Left cardiac atrium (tissue), 4 donors: Measurements from ENCODE around the gene ZNF629. TPM values are rescaled to one million over a fixed set of nuclear protein-coding genes. Genes with fewer than 3 reads are reported as not detected.

ENCODE experiments used
- ATAC-seq, 2 donors: fragments of 200-7000 bp; cut with Tn5 transposase; one replicate each; pipeline ENCODE4 v1.9.1; 2020; ENCODE audit warnings: mild to moderate bottlenecking in 2 of 2, moderate library complexity in 2 of 2
- DNase-seq: peaks from one replicate; pipeline ENCODE4 v3.0.0-alpha.2; 2020
- intact Hi-C, 2 donors: fragments of 100-400 bp; cut with DNase I; formaldehyde crosslinking; loops; one replicate each; pipeline versions ENCODE4 v1.14.1 to v1.15.1; 2022 to 2023
- total RNA-seq, 2 donors: library from RNA; stranded (reverse); fragmentation: NEBNext Ultra II Directional; extraction: Animal tissue kit (Norgen Biotek cat#: 25700); gene quantifications; one replicate each; pipeline ENCODE4 v1.2.1, GENCODE V29; 2021
- donor health status: DM: no; HTN: yes; CAD: no.
- donor health status: DM: no; HTN: yes; CAD: no; lungs with severe emphysema.
- donor health status: DM: yes; HTN: yes; CAD: no.
- donor health status: Dilated cardiomyopathy.

ZNF629 gene
- total RNA-seq, 2 donors from 2014 or later: 16.6 to 28.3 TPM

DNA sequence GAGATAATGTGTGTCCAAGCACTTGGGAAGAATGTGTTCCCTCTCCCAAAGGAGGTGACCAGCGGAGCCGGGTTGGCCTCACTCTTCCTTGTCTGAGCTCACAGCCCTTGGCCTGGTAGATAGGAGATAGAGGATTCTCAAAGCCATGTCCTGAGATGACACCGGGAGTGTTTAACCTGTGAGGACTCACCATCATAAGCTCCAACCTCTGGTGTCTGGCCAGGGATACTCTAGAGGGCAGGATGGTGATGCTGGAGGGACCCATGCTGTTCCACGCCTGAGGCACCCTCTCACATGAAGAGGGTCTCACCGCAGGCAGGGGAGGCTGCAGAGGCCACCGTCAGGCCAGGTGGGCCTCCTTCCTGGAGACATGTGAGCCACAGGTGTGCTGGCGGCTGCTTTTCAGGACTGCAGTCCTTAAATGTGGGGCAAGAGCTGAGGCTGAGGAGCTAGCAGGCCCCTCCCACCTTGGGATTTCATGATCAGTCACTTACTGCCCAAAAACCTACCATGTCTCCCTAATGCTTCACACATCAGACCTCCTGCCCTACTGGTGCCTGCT lies 6.6 kb upstream of the ZNF629 start:
- no peak for ATAC-seq
- intact Hi-C loops: no loop called here
- no peak for DNase-seq

- no peak for DNase-seq
- intact Hi-C loops: loop anchor here in 1 of 2 donors (1.0 kb wide), 1 partner anchor 18 kb away; no protein-coding TSS in a partner anchor
- ATAC-seq: no peak
Measured at GRCh38 chr16:30787613-30788378, 791 bp upstream of the ZNF629 start.

DNA sequence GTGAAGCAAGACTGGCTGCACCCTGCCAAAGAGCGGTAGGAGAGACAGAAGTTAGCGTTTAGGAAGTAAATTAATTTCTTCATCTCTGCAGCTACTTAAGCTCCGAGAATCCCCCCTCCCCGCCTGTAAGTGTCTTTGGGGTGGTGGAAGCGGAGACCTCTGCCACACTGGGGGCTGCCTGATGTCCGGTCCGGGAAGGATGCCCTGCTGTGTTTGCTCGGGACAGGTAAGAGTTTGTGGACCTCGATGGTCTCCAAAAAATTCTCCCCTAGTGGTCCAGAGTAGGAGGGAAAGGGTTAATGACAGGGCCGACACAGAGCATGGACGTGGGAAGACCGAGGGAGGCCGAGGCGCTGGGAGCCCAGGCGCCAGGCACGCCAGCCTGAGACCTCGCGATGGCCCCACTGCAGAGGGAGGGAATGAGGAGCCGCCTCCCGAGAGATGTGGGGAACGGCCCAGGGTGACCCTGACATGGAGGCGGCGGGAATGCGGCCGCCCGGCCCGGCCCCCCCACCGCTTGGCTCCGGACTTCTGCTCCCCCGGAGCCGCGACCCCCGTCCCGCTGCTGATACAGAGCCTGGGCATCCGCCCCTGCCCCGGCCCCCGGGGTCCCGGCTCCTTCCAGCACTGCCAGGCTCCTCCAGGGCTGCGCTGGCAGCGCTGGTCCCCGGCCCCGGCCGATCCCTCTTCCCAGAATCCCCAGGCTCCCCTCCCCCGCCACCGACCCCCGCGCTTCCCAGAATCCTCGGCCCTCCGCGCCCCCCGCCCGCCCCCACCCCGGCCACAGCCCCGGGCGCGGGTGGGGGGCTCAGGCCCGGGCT lies 680 bp downstream of the ZNF629 start:
- intact Hi-C loops: no loop called here
- ATAC-seq (peak; percentile 70 to 78), DNase-seq (no peak)

- intact Hi-C loops: no loop called here
- DNase-seq: no peak
- peak in 1 of 2 donors; percentile 1 for ATAC-seq
Measured at GRCh38 chr16:30785126-30786106, 1.6 kb downstream of the ZNF629 start.

GRCh38 chr16:30784215-30784614 lies 2.8 kb downstream of the ZNF629 start:
- intact Hi-C loops: no loop called here
- no peak for DNase-seq

GRCh38 chr16:30783280-30784109 lies 3.5 kb downstream of the ZNF629 start:
- intact Hi-C loops: no loop called here
- ATAC-seq (no peak), DNase-seq (no peak)

More at GRCh38 chr16:30784215-30784614, 2.8 kb downstream of the ZNF629 start:
- no peak for ATAC-seq

DNA sequence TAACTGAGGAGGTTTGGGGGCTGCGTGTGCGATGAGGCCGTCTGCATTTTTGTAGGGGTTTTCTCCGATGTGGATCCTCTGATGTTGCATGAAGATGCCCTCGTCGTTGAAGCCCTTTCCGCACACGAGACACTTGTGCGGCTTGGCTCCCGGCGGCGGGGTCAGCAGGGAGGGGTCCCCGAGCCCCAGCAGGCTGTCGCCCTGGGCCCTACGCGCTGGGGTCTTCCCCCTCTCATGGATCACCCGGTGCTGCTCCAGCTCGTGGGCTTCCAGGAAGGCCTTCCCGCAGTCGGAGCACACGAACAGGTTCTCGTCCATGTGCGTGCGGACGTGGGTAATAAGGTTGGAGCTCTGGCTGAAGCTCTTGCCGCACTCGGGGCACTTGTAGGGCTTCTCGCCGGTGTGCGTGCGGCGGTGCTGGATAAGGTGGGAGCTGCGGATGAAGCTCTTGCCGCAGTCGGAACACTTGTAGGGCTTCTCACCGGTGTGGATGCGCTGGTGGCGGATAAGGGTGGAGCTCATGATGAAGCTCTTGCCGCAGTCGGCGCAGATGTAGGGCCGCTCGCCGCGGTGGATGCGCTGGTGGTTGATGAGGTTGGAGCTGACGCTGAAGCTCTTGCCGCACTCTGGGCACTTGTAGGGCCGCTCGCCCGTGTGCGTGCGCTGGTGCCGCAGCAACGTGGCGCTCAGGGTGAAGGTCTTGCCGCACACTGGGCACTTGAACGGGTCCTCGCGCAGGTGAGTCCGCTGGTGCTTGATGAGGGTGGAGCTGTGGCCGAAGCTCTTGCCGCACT lies 4.3 kb downstream of the ZNF629 start:
- no peak for DNase-seq
- intact Hi-C loops: no loop called here

DNA sequence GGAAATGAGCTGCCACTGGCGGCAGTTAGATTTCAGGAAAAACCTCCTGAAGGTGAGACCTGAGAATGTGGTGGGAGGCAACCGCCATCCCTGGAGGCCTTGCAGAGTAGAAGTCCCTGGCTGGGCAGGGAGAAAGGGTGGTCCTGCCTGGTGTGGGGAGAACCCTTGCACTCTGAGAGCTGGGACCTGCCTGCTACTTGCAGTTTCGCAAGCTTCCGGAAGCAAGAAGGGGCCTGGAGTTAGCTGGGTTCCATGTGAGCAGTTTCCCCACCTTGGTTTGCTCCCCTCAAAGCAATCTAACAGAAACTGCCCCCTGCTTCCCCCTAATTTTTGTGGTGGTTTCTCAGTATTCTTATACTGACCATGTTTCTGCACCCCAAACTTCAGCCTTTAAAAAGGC lies 6.5 kb downstream of the ZNF629 start:
- no peak for DNase-seq
- intact Hi-C loops: no loop called here
- no peak for ATAC-seq

More for the DNA sequence above, 4.3 kb downstream of the ZNF629 start:
- no peak for ATAC-seq

- intact Hi-C loops: no loop called here
- DNase-seq: no peak
- no peak for ATAC-seq
Measured at GRCh38 chr16:30780021-30780420, 7.0 kb downstream of the ZNF629 start.

- intact Hi-C loops: no loop called here
- DNase-seq (no peak), ATAC-seq (no peak)
Measured at GRCh38 chr16:30779596-30779995, 7.4 kb downstream of the ZNF629 start.

DNA sequence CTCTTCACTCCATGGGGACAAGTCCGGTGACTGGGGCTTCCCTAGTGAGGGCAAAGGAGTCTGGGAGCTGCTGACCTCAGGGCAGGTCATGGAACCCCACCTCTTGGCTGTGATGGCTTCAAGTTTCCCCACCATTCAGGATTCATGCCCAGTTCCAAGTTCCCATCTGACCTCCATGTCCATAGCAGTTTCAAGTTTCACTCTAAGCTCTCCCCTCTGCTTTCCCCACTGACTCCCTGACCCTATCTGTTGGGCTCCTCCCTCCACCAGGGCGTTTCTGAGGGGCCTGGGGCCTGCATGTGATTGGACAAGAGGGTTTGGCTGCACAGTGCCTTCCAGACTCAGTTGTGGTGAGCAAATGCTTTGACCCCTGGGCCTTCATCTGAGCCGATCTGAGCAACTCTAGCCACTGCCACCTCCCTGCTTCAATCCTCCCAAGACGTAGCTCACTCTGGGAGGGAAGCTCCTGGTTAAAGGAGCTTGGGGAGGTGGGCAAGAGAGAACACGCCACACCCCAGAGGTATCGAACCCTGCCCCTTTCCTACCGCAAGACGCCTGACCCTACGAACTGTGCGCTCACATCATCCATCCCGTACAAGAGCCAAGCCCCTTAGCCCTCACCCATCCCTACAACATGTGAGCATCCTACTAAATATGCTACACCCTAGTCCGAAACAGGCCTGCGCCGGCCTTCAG lies 8.3 kb downstream of the ZNF629 start:
- ATAC-seq: peak in 1 of 2 donors; percentile 24
- no peak for DNase-seq
- intact Hi-C loops: no loop called here

DNA sequence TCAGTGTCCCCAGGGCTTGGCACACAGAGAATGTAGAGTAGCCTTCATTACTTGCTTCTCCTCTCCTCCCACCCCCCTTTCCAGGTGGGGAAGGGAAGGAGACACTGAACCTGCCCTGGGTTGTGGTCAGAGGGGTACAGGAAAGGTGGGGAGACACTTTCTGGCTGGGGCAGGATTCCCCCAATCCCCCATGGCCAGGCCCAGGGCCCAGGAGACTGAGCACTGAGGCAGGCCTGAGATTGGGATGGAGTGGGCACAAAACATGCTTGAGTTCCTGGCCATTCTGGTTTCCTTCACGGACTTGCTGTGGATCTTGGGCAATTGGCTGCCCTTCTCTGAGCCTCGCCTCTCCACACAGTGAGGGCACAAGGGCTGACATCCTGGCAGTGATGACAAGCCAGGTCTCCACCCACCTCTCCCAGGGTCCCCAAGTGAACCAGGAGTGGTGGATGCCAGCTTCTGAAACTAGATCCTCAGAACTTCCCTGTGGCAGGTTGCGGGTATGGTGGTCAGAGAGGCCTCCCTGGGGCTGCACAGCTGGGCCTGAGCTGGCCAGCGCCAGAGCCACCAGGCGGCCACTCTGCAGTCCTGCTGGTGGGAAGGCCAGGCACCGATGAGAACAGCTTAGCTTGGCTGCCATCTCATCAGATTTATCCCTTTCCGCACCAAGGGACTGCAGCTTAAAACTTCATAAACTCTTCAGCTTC lies 9.3 kb downstream of the ZNF629 start:
- DNase-seq: no peak
- no peak for ATAC-seq
- intact Hi-C loops: no loop called here

GRCh38 chr16:30775392-30776188 lies 11.4 kb downstream of the ZNF629 start:
- DNase-seq: peak; percentile 86
- intact Hi-C loops: no loop called here
- peak; percentile 87 to 89 for ATAC-seq

GRCh38 chr16:30775131-30775391 lies 11.9 kb downstream of the ZNF629 start:
- intact Hi-C loops: no loop called here
- DNase-seq (no peak), ATAC-seq (no peak)

DNA sequence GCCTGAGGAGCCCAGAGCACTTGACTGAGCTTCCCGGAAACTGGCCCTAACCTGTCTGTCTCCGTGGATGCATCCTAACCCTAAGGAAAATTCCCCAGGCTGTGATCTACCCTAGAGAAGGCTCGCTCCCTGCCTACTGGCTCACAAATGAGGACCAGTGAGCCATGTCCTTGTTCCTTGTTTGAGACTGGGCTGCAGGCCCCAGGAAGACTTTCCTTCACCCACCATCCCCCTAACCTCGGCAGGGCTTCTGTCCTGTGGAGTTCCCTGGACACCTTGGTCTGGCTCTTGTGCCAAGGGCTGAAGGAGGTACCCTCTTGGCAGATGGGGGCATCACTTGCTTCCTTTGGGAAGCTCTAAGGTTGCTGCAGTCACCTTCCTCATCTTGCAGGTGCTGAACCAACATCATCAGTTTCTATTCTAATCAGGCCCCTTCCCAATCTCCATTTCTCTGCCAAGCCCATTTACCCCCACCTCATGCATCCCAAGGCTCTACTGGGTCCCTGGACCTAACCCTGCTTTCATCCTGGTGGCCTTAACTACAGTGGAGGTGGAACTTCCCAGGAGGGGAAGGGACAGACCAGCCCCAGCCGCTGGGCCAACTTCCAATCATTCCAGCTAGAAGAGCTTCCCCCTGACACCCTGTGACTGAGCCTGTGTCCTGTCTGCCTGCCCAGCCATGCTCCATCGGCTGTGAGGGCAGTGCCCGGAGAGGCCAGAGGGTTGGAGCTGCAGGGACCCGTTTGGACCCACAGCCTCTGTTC lies 12.5 kb downstream of the ZNF629 start:
- peak; percentile 15 to 23 for ATAC-seq
- intact Hi-C loops: no loop called here
- DNase-seq: no peak
